HCT116 (cell line): ENCODE measurements around the gene F7. TPM values are rescaled to one million over a fixed set of nuclear protein-coding genes. Genes with fewer than 3 reads are reported as not detected.

ENCODE experiments used
- ATAC-seq: fragments of 200-7000 bp; cut with Tn5 transposase; 2 replicates; pipeline ENCODE4 v1.9.1; 2020; ENCODE audit warnings: mild to moderate bottlenecking, moderate library complexity
- BruUV-seq: library from RNA; stranded (reverse); fragments of 400-500 nt; replicated peaks from 2 replicates; lab custom pipeline; 2021; lab: Mats Ljungman, UMichigan
- CTCF ChIA-PET: fragments of 300-600 bp; sonication (Branson Sonifier 250); formaldehyde crosslinking; loops from one replicate; lab custom pipeline; 2021; ENCODE audit warnings: antibody characterized with exemption; lab: Charles Lee
- POLR2A ChIA-PET: fragments of 300-600, 350-600 bp; sonication (Branson Sonifier 250); formaldehyde crosslinking; loops from one replicate; lab custom pipeline; 2021; ENCODE audit warnings: antibody characterized with exemption; lab: Charles Lee
- RAD21 ChIA-PET, 2 experiments: fragments of 300-600 bp; sonication (Branson Sonifier 250); formaldehyde crosslinking; loops; one replicate each; lab custom pipeline; 2023; ENCODE audit warnings: low total read pairs in 2 of 2; ENCODE audit not compliant: uncharacterized antibody in 2 of 2, unreplicated experiment in 2 of 2, low non-redundant PET in 1 of 2; lab: Charles Lee
- DNase-seq: peaks from one replicate; pipeline ENCODE4 v3.0.0-alpha.2; 2010; ENCODE audit warnings: low read depth, low spot score
- H2AFZ ChIP-seq: fragments of 200-600 bp; shearing (Covaris generic), sonication (generic); 2 replicates; pipeline ENCODE4 v1.6.1; 2017; ENCODE audit warnings: low read depth, mixed run types, mixed read lengths, antibody characterized with exemption, low read length; ENCODE audit not compliant: poor library complexity, severe bottlenecking
- H3K27ac ChIP-seq: 2 replicates; pipeline ENCODE4 v1.5.1; 2012; ENCODE audit warnings: low read depth, low read length
- H3K27me3 ChIP-seq: fragments of 200-600 bp; sonication (generic); 2 replicates; pipeline ENCODE4 v1.6.1; 2016; ENCODE audit warnings: mixed run types, low read length, mixed read lengths; ENCODE audit not compliant: insufficient read depth
- H3K36me3 ChIP-seq, 2 experiments: fragments of 200-500 bp in 1 of 2; fragments of 200-600 bp in 1 of 2; sonication (Bioruptor generic) in 1 of 2; sonication (generic) in 1 of 2; 2 replicates each; pipeline versions ENCODE4 v1.5.1 to v1.6.1; 2014 to 2016; ENCODE audit warnings: low read length in 2 of 2, inconsistent platforms in 1 of 2, mixed read lengths in 1 of 2, mixed run types in 1 of 2; ENCODE audit not compliant: insufficient read depth in 2 of 2, control insufficient read depth in 1 of 2
- H3K4me1 ChIP-seq, 2 experiments: fragments of 200-600 bp in 1 of 2; sonication (generic) in 1 of 2; 2 replicates each; pipeline versions ENCODE4 v1.5.1 to v1.6.1; 2012 to 2017; ENCODE audit warnings: low read length in 2 of 2, inconsistent platforms in 1 of 2, mild to moderate bottlenecking in 1 of 2, mixed read lengths in 1 of 2, mixed run types in 1 of 2, moderate library complexity in 1 of 2; ENCODE audit not compliant: insufficient read depth in 2 of 2, control insufficient read depth in 1 of 2
- H3K4me2 ChIP-seq: fragments of 200-600 bp; sonication (generic); 2 replicates; pipeline ENCODE4 v1.6.1; 2017; ENCODE audit warnings: mixed run types, low read length, mixed read lengths
- H3K4me3 ChIP-seq, 2 experiments: fragments of 200-600 bp in 1 of 2; sonication (generic) in 1 of 2; replicated peaks in 1 of 2; 2 replicates each; pipeline ENCODE4 v1.5.1; 2011 to 2016; ENCODE audit warnings: low read length in 2 of 2, control low read depth in 1 of 2, low read depth in 1 of 2, mild to moderate bottlenecking in 1 of 2, mixed read lengths in 1 of 2, mixed run types in 1 of 2
- H3K79me2 ChIP-seq: fragments of 200-600 bp; sonication (generic); 2 replicates; pipeline ENCODE4 v1.6.1; 2017; ENCODE audit warnings: mild to moderate bottlenecking, mixed run types, low read length, moderate library complexity, mixed read lengths; ENCODE audit not compliant: insufficient read depth
- H3K9ac ChIP-seq: fragments of 200-600 bp; sonication (generic); 2 replicates; pipeline ENCODE4 v1.6.1; 2016; ENCODE audit warnings: low read length, mixed read lengths
- H3K9me2 ChIP-seq: fragments of 200-600 bp; sonication (generic), shearing (Covaris generic); 2 replicates; pipeline ENCODE4 v1.6.1; 2017; ENCODE audit warnings: mixed run types, mild to moderate bottlenecking, moderate library complexity; ENCODE audit not compliant: insufficient read depth
- H3K9me3 ChIP-seq, 2 experiments: fragments of 200-500 bp in 1 of 2; fragments of 200-600 bp in 1 of 2; sonication (Bioruptor generic) in 1 of 2; sonication (generic) in 1 of 2; 2 replicates each; pipeline ENCODE4 v1.6.1; 2014 to 2017; ENCODE audit warnings: low read length in 2 of 2, mixed read lengths in 2 of 2, inconsistent platforms in 1 of 2, low read depth in 1 of 2, mild to moderate bottlenecking in 1 of 2, mixed run types in 1 of 2, moderate library complexity in 1 of 2; ENCODE audit not compliant: control insufficient read depth in 1 of 2, insufficient read depth in 1 of 2
- H4K20me1 ChIP-seq: fragments of 200-600 bp; sonication (generic), shearing (Covaris generic); 2 replicates; pipeline ENCODE4 v1.6.1; 2017; ENCODE audit warnings: mixed run types, mild to moderate bottlenecking, moderate library complexity; ENCODE audit not compliant: insufficient read depth
- CBX3 ChIP-seq: IDR thresholded peaks from 2 replicates; pipeline ENCODE4 v1.6.1; 2012; ENCODE audit warnings: low read depth
- CTCF ChIP-seq, 3 experiments: fragments of 200-600 bp in 1 of 3; sonication (generic) in 1 of 3; IDR thresholded peaks in 2 of 3; conservative IDR thresholded peaks in 1 of 3; 2 replicates each; pipeline ENCODE4 v1.5.1; 2012 to 2017; ENCODE audit warnings: low read depth in 2 of 3, low read length in 2 of 3, antibody characterized with exemption in 1 of 3, borderline replicate concordance in 1 of 3, control low read depth in 1 of 3, mild to moderate bottlenecking in 1 of 3, mixed read lengths in 1 of 3, mixed run types in 1 of 3, moderate library complexity in 1 of 3; ENCODE audit not compliant: insufficient read depth in 1 of 3
- EGR1 ChIP-seq: IDR thresholded peaks from 2 replicates; pipeline ENCODE4 v1.6.1; 2012; ENCODE audit warnings: low read depth
- ELF1 ChIP-seq: IDR thresholded peaks from 2 replicates; pipeline ENCODE4 v1.6.1; 2012; ENCODE audit warnings: low read depth, borderline replicate concordance
- EZH2 ChIP-seq: fragments of 200-600 bp; sonication (generic); IDR thresholded peaks from 2 replicates; pipeline ENCODE4 v1.6.1; 2017; ENCODE audit warnings: antibody characterized with exemption, mixed run types
- EZH2phosphoT487 ChIP-seq: fragments of 200-600 bp; IDR thresholded peaks from 2 replicates; pipeline ENCODE4 v1.6.1; 2018; ENCODE audit warnings: antibody characterized with exemption, borderline replicate concordance
- POLR2AphosphoS5 ChIP-seq: IDR thresholded peaks from 2 replicates; pipeline ENCODE4 v1.6.1; 2011; ENCODE audit warnings: mild to moderate bottlenecking, low read depth, low read length, moderate library complexity
- SP1 ChIP-seq: IDR thresholded peaks from 2 replicates; pipeline ENCODE4 v1.6.1; 2012; ENCODE audit warnings: low read depth
- TCF7L2 ChIP-seq: IDR thresholded peaks from 2 replicates; pipeline ENCODE4 v1.7.0; 2011; ENCODE audit warnings: borderline replicate concordance, inconsistent platforms; ENCODE audit not compliant: insufficient read depth, insufficient read length; ENCODE audit errors: extremely low read depth
- YY1 ChIP-seq: IDR thresholded peaks from 2 replicates; pipeline ENCODE4 v1.6.1; 2011; ENCODE audit warnings: low read length, low read depth, moderate library complexity, mild to moderate bottlenecking; ENCODE audit not compliant: insufficient replicate concordance; ENCODE audit errors: extremely low read depth
- ZBTB33 ChIP-seq: IDR thresholded peaks from 2 replicates; pipeline ENCODE4 v1.6.1; 2011; ENCODE audit warnings: mild to moderate bottlenecking, low read length, moderate library complexity; ENCODE audit not compliant: insufficient replicate concordance; ENCODE audit errors: extremely low read depth
- ZFX ChIP-seq: fragments of 450-650 bp; IDR thresholded peaks from 2 replicates; pipeline ENCODE4 v1.6.1; 2017
- intact Hi-C: fragments of 100-400 bp; cut with micrococcal nuclease; formaldehyde crosslinking; loops from 2 replicates; pipeline ENCODE4 v1.10.0; 2022
- total RNA-seq: library from RNA; stranded (reverse); gene quantifications from one replicate; pipeline ENCODE4 v1.2.1, GENCODE V29; 2021; ENCODE audit not compliant: unreplicated experiment

F7 gene
- total RNA-seq, 1 experiment from 2014 or later = not detected

- ChIA-PET POLR2A (no interaction called here), CTCF (no interaction called here), RAD21 (no interaction called here)
- no TSS peak for BruUV-seq
- Histone ChIP-seq H3K79me2 (no peaks in the 10 kb centered on the region), H3K27ac (no peak overlapping the region), H3K9me3 (no peaks in the 10 kb centered on the region), H3K4me2 (no peak overlapping the region), H3K9ac (no peak overlapping the region), H2AFZ (no peak overlapping the region), H4K20me1 (no peaks in the 10 kb centered on the region), H3K27me3 (no peaks in the 10 kb centered on the region), H3K36me3 (no peaks in the 10 kb centered on the region), H3K4me3 (no peak overlapping the region), H3K4me1 (no peaks in the 10 kb centered on the region), H3K9me2 (no peaks in the 10 kb centered on the region)
- TF ChIP-seq POLR2AphosphoS5 (no peak), YY1 (no peak), CTCF (IDR thresholded peaks at IDR 0.05 in 2 of 3, conservative IDR thresholded peaks at IDR 0.05 in 1 of 3; ENCODE audit: borderline replicate concordance in 1 of 3, insufficient read depth in 1 of 3, low read depth in 2 of 3, low read length in 2 of 3) (no peak)
- DNase-seq (no peak), ATAC-seq (no peak)
- intact Hi-C loops = no loop called here
Observed at GRCh38 chr13:113093580-113094409, 11.8 kb upstream of the F7 start.

GRCh38 chr13:113094410-113094800, 11.2 kb upstream of the F7 start:
- Histone ChIP-seq H3K9me2 (no peaks in the 10 kb centered on the region), H3K9ac (no peak overlapping the region), H4K20me1 (no peaks in the 10 kb centered on the region), H2AFZ (no peak overlapping the region), H3K4me3 (no peak overlapping the region), H3K36me3 (no peaks in the 10 kb centered on the region), H3K79me2 (no peaks in the 10 kb centered on the region), H3K27ac (no peak overlapping the region), H3K27me3 (peaks cover 5% of the 10 kb centered on the region; the same call in 1 of the 2 replicates), H3K4me2 (no peak overlapping the region), H3K4me1 (no peaks in the 10 kb centered on the region), H3K9me3 (no peaks in the 10 kb centered on the region)
- no TSS peak for BruUV-seq
- TF ChIP-seq POLR2AphosphoS5 (no peak), ZFX (no peak), ELF1 (no peak), EGR1 (no peak), CBX3 (no peak), EZH2 (no peak), YY1 (no peak), EZH2phosphoT487 (no peak), TCF7L2 (no peak), ZBTB33 (no peak), SP1 (no peak)
- intact Hi-C loops = no loop called here
- ChIA-PET RAD21 (no interaction called here), POLR2A (no interaction called here), CTCF (no interaction called here)
- DNase-seq (no peak), ATAC-seq (no peak)
